K562 (cell line): Measurements from ENCODE around the gene PCK2. TPM values are rescaled to one million over a fixed set of nuclear protein-coding genes. Genes with fewer than 3 reads are reported as not detected.
A peak's percentile ranks its signal among the peaks of the same experiment; 100 is the strongest.

ENCODE experiments used
- BHLHE40 ChIP-seq: IDR thresholded peaks from 2 replicates; pipeline ENCODE4 v1.6.1; 2011; ENCODE audit warnings: low read length, improper control_type of control experiment
- CTBP1 ChIP-seq: fragments of 450-650 bp; IDR thresholded peaks from 2 replicates; pipeline ENCODE4 v1.6.1; 2016; ENCODE audit warnings: borderline replicate concordance
- E2F6 ChIP-seq, 2 experiments: IDR thresholded peaks; 2 replicates each; pipeline ENCODE4 v1.6.1; 2011; ENCODE audit warnings: borderline replicate concordance in 1 of 2, control low read depth in 1 of 2, low read depth in 1 of 2, low read length in 1 of 2, mild to moderate bottlenecking in 1 of 2, mixed read lengths in 1 of 2, moderate library complexity in 1 of 2; ENCODE audit not compliant: insufficient read depth in 1 of 2, insufficient read length in 1 of 2, poor library complexity in 1 of 2, severe bottlenecking in 1 of 2; ENCODE audit errors: extremely low read depth in 1 of 2
- EGR1 ChIP-seq: fragments of 450-650 bp; conservative IDR thresholded peaks from 2 replicates; pipeline ENCODE4 v1.6.1; 2017; ENCODE audit warnings: mild to moderate bottlenecking
- FOXP1 ChIP-seq: sonication (generic); formaldehyde crosslinking; IDR thresholded peaks from 2 replicates; pipeline ENCODE4 v1.8.0; 2022; ENCODE audit warnings: mild to moderate bottlenecking, missing genetic modification reagents
- GTF2B ChIP-seq: IDR thresholded peaks from 2 replicates; pipeline ENCODE4 v1.6.1; 2011; ENCODE audit not compliant: insufficient read length; ENCODE audit errors: extremely low read depth
- HDAC1 ChIP-seq, 2 experiments: fragments of 450-650 bp; IDR thresholded peaks; 2 replicates each; pipeline ENCODE4 v1.6.1; 2016 to 2017; ENCODE audit warnings: inconsistent platforms in 1 of 2, mild to moderate bottlenecking in 1 of 2, moderate library complexity in 1 of 2
- MAZ ChIP-seq, 2 experiments: fragments of 450-650 bp in 1 of 2; sonication (generic) in 1 of 2; formaldehyde crosslinking; IDR thresholded peaks in 1 of 2; conservative IDR thresholded peaks in 1 of 2; 2 replicates each; pipeline versions ENCODE4 v1.4.0 to v1.5.0; 2020; ENCODE audit warnings: mild to moderate bottlenecking in 1 of 2, missing genetic modification reagents in 1 of 2
- MBD2 ChIP-seq: sonication (generic); IDR thresholded peaks from 2 replicates; pipeline ENCODE4 v1.6.1; 2016; ENCODE audit warnings: low read depth, borderline replicate concordance
- MXI1 ChIP-seq: IDR thresholded peaks from 2 replicates; pipeline ENCODE4 v1.6.1; 2011; ENCODE audit warnings: low read depth, mild to moderate bottlenecking, improper control_type of control experiment, low read length
- PKNOX1 ChIP-seq: fragments of 450-650 bp; IDR thresholded peaks from 2 replicates; pipeline ENCODE4 v1.6.1; 2016
- PRDM10 ChIP-seq: fragments of 450-650 bp; IDR thresholded peaks from 2 replicates; pipeline ENCODE4 v1.6.1; 2018; ENCODE audit not compliant: partially characterized antibody
- SAFB2 ChIP-seq: fragments of 200-400 bp; formaldehyde crosslinking; IDR thresholded peaks from 2 replicates; pipeline ENCODE4 v1.6.1; 2018; ENCODE audit warnings: borderline replicate concordance, low read length, low read depth, moderate library complexity; ENCODE audit not compliant: severe bottlenecking
- SIN3A ChIP-seq, 2 experiments: fragments of 150-350 bp in 1 of 2; IDR thresholded peaks; 2 replicates each; pipeline ENCODE4 v1.6.1; 2011 to 2016; ENCODE audit warnings: borderline replicate concordance in 2 of 2, low read depth in 2 of 2, low read length in 2 of 2, mild to moderate bottlenecking in 2 of 2, moderate library complexity in 2 of 2; ENCODE audit not compliant: control insufficient read depth in 1 of 2
- SMAD1 ChIP-seq: fragments of 150-350 bp; IDR thresholded peaks from 2 replicates; pipeline ENCODE4 v1.6.1; 2014; ENCODE audit warnings: low read length, low read depth; ENCODE audit not compliant: partially characterized antibody
- STAG1 ChIP-seq: sonication (generic); formaldehyde crosslinking; IDR thresholded peaks from 2 replicates; pipeline ENCODE4 v1.5.0; 2020; ENCODE audit warnings: missing genetic modification reagents, borderline replicate concordance
- TFE3 ChIP-seq: fragments of 450-650 bp; formaldehyde crosslinking; IDR thresholded peaks from 2 replicates; pipeline ENCODE4 v1.4.0; 2020; ENCODE audit warnings: mild to moderate bottlenecking, mixed read lengths
- polyA plus RNA-seq, 8 experiments: library from polyadenylated mRNA; depleted of rRNA in 4 of 8; stranded (reverse) in 5 of 8; unstranded in 3 of 8; fragments of >200 nt; fragmentation: Nextera tagmentation in 2 of 8; fragmentation: Illumina TruSeq in 1 of 8; extraction: Ambion mirVana in 2 of 8; extraction: Trizol in 1 of 8; gene quantifications; 2 replicates each; pipeline versions ENCODE4 v1.2.1 to v1.2.3, GENCODE V29; 2011 to 2014; ENCODE audit warnings: inconsistent platforms in 1 of 8, missing spikeins in 1 of 8
- total RNA-seq, 7 experiments: library from RNA; depleted of rRNA in 6 of 7; stranded (reverse); fragments of >200 nt in 6 of 7; fragmentation: Illumina TruSeq in 2 of 7; extraction: Trizol in 2 of 7; gene quantifications; 2 replicates each; pipeline versions ENCODE4 v1.2.1 to v1.2.3, GENCODE V29; 2011 to 2021; ENCODE audit warnings: low replicate concordance in 1 of 7

The PCK2 gene
- total and polyA plus RNA-seq, 9 of the 15 experiments (the other 6 are each of a cell fraction or from before 2014, with no cell fraction given) = 3.3 to 60.9 (median 30.4) TPM

GRCh38 chr14:24095271-24096068 is 1.4 kb downstream of the PCK2 start (continued):
- TF ChIP-seq SIN3A (IDR thresholded peaks at IDR 0.05; ENCODE audit: borderline replicate concordance in 2 of 2, control insufficient read depth in 1 of 2, low read depth in 2 of 2, low read length in 2 of 2) (peak in 1 of 2 experiments; percentile 74; a peak in 1 of 4 replicates), GTF2B (peak; percentile 61), BHLHE40 (peak; percentile 78), PKNOX1 (peak; percentile 20; the same call in 1 of the 2 replicates), PRDM10 (peak; percentile 75), SMAD1 (peak; percentile 64), STAG1 (CRISPR knock-in tag) (no peak), MXI1 (0 out of 2 replicates have a peak, but pooled peaks have one; percentile 19), MBD2 (0 out of 2 replicates have a peak, but pooled peaks have one; percentile 19), CTBP1 (peak; percentile 42; the same call in 1 of the 2 replicates), EGR1 (peak; percentile 65), HDAC1 (IDR thresholded peaks at IDR 0.05) (peak in 1 of 2 experiments; percentile 63; a peak in 1 of 4 replicates), MAZ (CRISPR knock-in tag; conservative IDR thresholded peaks at IDR 0.05 in 1 of 2, IDR thresholded peaks at IDR 0.05 in 1 of 2) (peak in 1 of 2 experiments; percentile 61; a peak in 2 of 4 replicates), FOXP1 (0 out of 2 replicates have a peak, but pooled peaks have one; percentile 28), E2F6 (IDR thresholded peaks at IDR 0.05; ENCODE audit: borderline replicate concordance in 1 of 2, extremely low read depth in 1 of 2, insufficient read depth in 1 of 2, insufficient read length in 1 of 2, low read depth in 1 of 2, low read length in 1 of 2, poor library complexity in 1 of 2, severe bottlenecking in 1 of 2) (peak; percentile 56 to 79), TFE3 (CRISPR knock-in tag) (peak; percentile 96), SAFB2 (no peak)
